ENCODE measurements around the gene KIAA2012.

KIAA2012 gene

DNA sequence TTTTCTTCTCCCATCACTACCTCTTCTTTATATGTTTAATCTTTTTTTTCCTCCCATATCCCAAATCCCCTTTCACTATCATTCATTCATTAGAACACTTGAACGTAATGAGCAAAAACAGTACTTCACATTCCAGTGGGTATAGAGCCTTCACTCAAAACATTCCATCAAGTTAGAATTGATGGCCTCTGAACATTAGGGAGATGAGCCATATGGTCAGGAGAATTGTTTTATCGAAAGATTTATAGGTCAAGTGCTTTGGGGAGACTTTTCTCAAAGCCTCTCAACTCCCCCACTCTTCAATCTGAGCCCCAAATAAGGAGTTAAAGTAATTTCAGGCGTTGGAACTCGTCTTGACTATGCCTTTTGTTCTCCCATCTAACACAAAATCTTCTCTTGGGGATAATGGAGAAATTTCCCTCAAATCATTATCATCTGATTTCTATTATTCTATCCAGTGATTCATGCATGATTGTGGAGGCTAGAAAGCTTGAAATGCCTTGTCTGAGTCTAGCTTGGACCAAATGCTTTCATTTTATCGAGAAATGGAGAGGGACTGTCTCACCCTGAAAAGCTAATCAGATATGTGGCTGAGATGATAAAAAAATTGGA lies 79.2 kb downstream of the KIAA2012 start:
- no peak for DNase-seq (ENCODE audit: low spot score)

GRCh38 chr2:202154613-202155012 lies 81.6 kb downstream of the KIAA2012 start:
- DNase-seq (ENCODE audit: low spot score), result no peak

DNA sequence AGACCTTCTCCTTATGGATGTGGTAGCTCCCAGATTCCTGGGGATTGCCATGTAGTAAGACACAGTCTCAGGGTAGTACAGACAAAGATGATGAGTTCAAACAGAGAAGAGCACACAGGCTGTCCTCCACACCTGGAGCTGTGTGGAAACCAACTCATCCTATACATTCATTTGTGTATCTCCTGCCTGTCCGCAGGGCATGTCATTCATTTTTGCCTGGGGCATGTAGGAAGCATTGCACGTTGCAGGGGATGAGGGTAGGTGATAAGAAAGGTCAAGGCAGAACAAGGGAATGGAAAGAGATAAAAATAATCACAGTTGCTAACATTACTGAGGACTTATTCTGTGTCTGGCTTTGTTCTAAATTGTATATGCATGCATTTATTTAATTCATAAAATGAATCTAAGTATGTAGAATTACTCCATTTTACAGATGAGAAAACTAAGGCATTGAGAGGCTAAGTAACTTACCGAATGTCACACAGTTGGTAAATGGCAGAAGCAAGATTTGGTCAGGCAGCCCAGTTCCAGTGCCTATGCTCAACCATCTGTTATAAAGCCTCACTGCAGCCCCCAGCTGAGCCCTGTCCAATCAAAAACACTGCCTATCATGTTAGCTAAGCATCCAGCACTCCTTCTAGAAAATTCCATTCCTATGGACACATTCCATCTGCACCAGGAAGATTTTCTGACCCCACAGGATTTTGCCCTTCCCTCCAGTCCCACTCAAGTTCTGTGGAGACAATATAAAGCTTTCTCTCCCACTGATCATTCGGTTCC lies 84.3 kb downstream of the KIAA2012 start:
- no peak for DNase-seq (ENCODE audit: low spot score)

DNA sequence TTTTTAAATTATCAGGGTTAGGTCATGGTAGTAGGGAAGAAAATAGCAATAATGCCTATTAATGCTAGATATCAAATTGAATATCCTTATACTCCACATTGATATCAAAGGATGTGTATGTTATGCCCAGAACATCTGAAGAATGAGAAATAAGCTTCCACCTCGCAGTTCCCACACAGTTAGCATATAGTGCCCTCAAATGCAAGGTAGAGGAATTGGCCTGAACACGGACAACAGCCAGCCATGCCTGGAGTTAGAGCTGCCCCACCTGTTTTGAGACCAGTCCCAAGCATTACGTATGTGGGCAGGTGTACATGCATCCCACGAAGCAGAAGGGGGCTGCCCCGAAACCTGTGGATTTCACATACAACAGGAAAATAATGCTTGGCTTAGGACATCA lies 85.7 kb downstream of the KIAA2012 start:
- DNase-seq (ENCODE audit: low spot score), result no peak

GRCh38 chr2:202161151-202161835 lies 88.2 kb downstream of the KIAA2012 start:
- no peak for DNase-seq (ENCODE audit: low spot score)

DNA sequence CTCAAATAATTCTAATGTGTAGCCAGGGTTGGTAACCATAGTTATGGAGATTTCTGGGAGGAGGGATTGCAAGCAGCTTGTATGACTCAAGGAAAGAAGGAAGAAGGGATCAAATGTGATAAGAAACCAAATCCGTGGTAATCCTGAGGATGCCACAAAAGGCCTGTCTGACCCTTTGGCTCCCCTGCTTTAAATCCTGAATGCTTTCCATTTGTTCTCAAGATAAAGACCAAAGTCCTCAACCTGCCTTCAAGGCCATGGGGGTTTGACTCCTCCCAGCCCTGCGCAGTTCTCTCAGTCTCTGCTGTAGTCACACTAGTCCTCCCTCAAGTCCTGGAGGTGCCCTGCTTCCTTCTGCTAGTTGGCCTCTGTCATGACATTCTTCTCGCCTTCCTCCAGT lies 91.4 kb downstream of the KIAA2012 start:
- no peak for DNase-seq (ENCODE audit: low spot score)

GRCh38 chr2:202165208-202165607 lies 92.2 kb downstream of the KIAA2012 start:
- DNase-seq (ENCODE audit: low spot score), result no peak

- DNase-seq (ENCODE audit: low spot score), result no peak
Measured at GRCh38 chr2:202165945-202166344, 92.9 kb downstream of the KIAA2012 start.

DNA sequence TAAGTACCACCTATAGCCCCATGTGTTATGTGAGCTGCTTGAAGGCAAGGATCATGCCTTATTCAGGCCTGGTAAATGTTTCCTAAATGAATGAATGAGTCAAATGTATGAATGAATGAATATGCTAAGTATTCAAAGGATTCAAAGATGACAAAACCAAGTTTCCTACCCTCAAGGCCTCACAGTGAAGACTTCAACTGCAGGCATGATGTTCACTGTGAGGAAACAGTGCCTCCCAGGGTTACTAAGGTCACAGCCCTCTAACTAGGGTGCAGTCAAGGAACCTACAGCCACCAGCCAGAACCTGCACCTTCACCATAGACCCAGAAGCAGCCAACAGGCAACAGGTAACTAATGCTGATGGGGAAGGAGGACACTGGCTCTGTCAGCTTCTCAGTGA lies 96.1 kb downstream of the KIAA2012 start:
- DNase-seq (ENCODE audit: low spot score), result no peak

- no peak for DNase-seq (ENCODE audit: low spot score)
Measured at GRCh38 chr2:202169832-202170424, 96.9 kb downstream of the KIAA2012 start.

- no peak for DNase-seq (ENCODE audit: low spot score)
Measured at GRCh38 chr2:202171241-202171825, 98.3 kb downstream of the KIAA2012 start.

- DNase-seq (ENCODE audit: low spot score), result no peak
Measured at GRCh38 chr2:202172439-202173211, 99.6 kb downstream of the KIAA2012 start.

- DNase-seq (ENCODE audit: low spot score), result peak; percentile 73
Measured at GRCh38 chr2:202178346-202178958, 105.4 kb downstream of the KIAA2012 start.

DNA sequence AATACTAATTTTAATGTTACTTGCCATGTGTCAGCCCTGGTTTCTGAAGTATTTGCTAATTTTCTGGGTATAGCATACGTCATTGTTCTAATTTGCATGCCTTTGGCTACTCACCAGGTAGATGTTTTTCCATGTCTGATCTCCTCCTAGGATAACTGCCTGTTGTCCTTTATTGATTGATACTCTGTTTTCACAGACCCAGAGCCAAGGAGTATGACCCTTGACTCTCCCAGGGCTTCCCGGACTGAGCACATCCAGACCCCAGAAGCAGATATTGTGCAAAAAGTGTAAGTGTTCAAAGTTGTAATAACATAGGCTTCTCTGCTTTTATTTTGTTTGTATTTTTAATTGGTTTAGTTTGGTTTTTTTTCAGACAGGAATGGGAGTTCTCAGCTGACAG lies 111.5 kb downstream of the KIAA2012 start:
- DNase-seq (ENCODE audit: low spot score), result no peak

DNA sequence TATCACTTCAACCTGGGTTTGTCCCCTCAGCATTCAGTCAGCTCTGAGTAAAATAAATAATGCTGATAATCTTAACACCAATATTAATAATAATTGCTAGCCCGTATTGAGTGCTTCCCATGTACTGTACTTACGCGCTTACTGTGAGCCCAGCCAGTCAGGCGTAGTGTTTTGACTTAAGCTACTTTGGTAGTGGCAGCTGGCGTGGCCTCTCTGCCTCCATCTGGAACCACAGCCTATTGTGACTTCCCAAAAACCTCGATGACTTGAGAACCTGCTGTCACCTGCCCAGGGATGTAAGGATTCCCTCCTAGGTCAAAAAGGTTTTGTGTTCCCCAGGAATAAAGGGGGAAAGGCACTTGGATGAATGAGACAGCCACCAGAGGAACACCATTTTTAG lies 112.1 kb downstream of the KIAA2012 start:
- no peak for DNase-seq (ENCODE audit: low spot score)

GRCh38 chr2:202186641-202187202 lies 113.7 kb downstream of the KIAA2012 start:
- no peak for DNase-seq (ENCODE audit: low spot score)

GRCh38 chr2:202187570-202187969 lies 114.5 kb downstream of the KIAA2012 start:
- DNase-seq (ENCODE audit: low spot score), result no peak

GRCh38 chr2:202193305-202193704 lies 120.2 kb downstream of the KIAA2012 start:
- no peak for DNase-seq (ENCODE audit: low spot score)

GRCh38 chr2:202193881-202194353 lies 120.9 kb downstream of the KIAA2012 start:
- DNase-seq (ENCODE audit: low spot score), result no peak

- DNase-seq (ENCODE audit: low spot score), result no peak
Measured at GRCh38 chr2:202194418-202194817, 121.4 kb downstream of the KIAA2012 start.

DNA sequence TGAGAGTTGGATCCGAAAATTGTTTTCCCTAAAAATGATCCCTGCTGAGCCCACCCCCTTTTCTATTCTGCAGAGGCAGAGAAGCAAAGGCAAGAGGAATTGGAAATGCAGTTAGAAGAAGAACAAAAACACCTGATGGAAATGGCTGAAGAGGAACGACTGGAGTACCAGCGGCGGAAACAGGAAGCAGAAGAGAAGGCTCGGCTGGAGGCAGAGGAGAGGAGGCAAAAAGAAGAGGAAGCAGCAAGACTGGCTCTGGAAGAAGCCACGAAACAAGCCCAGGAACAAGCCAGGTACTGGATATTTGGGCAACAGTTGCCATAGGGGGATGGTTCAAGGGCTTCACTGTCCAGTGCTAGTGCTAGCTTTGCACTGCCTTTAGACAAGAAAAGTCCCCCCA lies 123.7 kb downstream of the KIAA2012 start:
- DNase-seq (ENCODE audit: low spot score), result no peak

All from Ammon's horn (tissue), 1 donor.